Measurements from ENCODE around the gene CHRM1.
"Not testable (repeated sequence)": the region's sequence is repeated elsewhere in the genome, so short reads cannot be mapped to it uniquely, and the experiment has no call there.

The CHRM1 gene

GRCh38 chr11:62957147-62957546, 36.0 kb upstream of the CHRM1 start:
- H3K4me3 ChIP-seq (ENCODE audit: control insufficient read depth, low read depth, low read length), result no peak overlapping the region
- no peak for TF ChIP-seq CTCF (IDR thresholded peaks at IDR 0.05; ENCODE audit: control insufficient read depth, insufficient read depth, low read depth, low read length, missing control alignments)
- DNase-seq (ENCODE audit: low read depth), result no peak

GRCh38 chr11:62954478-62954877, 33.3 kb upstream of the CHRM1 start:
- H3K4me3 ChIP-seq (ENCODE audit: control insufficient read depth, low read depth, low read length), result no peak overlapping the region
- no peak for DNase-seq (ENCODE audit: low read depth)
- no peak for TF ChIP-seq CTCF (IDR thresholded peaks at IDR 0.05; ENCODE audit: control insufficient read depth, insufficient read depth, low read depth, low read length, missing control alignments)

- TF ChIP-seq CTCF (IDR thresholded peaks at IDR 0.05; ENCODE audit: control insufficient read depth, insufficient read depth, low read depth, low read length, missing control alignments), result no peak
- DNase-seq (ENCODE audit: low read depth), result no peak
- H3K4me3 ChIP-seq (ENCODE audit: control insufficient read depth, low read depth, low read length), result no peak overlapping the region
Measured at GRCh38 chr11:62953811-62954210, 32.6 kb upstream of the CHRM1 start.

- no peak overlapping the region for H3K4me3 ChIP-seq (ENCODE audit: control insufficient read depth, low read depth, low read length)
- TF ChIP-seq CTCF (IDR thresholded peaks at IDR 0.05; ENCODE audit: control insufficient read depth, insufficient read depth, low read depth, low read length, missing control alignments), result no peak
- no peak for DNase-seq (ENCODE audit: low read depth)
Measured at GRCh38 chr11:62948765-62949320, 27.7 kb upstream of the CHRM1 start.

- DNase-seq (ENCODE audit: low read depth); H3K4me3 ChIP-seq (ENCODE audit: control insufficient read depth, low read depth, low read length): not testable (repeated sequence)
Measured at GRCh38 chr11:62945538-62945937, 24.4 kb upstream of the CHRM1 start.

- not testable (repeated sequence) for H3K4me3 ChIP-seq (ENCODE audit: control insufficient read depth, low read depth, low read length); DNase-seq (ENCODE audit: low read depth)
Measured at GRCh38 chr11:62937528-62937927, 16.4 kb upstream of the CHRM1 start.

- no peak for DNase-seq (ENCODE audit: low read depth)
- no peak for TF ChIP-seq CTCF (IDR thresholded peaks at IDR 0.05; ENCODE audit: control insufficient read depth, insufficient read depth, low read depth, low read length, missing control alignments)
- no peak overlapping the region for H3K4me3 ChIP-seq (ENCODE audit: control insufficient read depth, low read depth, low read length)
Measured at GRCh38 chr11:62934496-62934785, 13.3 kb upstream of the CHRM1 start.

- no peak overlapping the region for H3K4me3 ChIP-seq (ENCODE audit: control insufficient read depth, low read depth, low read length)
- no peak for TF ChIP-seq CTCF (IDR thresholded peaks at IDR 0.05; ENCODE audit: control insufficient read depth, insufficient read depth, low read depth, low read length, missing control alignments)
- no peak for DNase-seq (ENCODE audit: low read depth)
Measured at GRCh38 chr11:62933750-62934495, 12.8 kb upstream of the CHRM1 start.
